Psoas muscle (tissue), 8 donors: Measurements from ENCODE around the gene GPER1. TPM values are rescaled to one million over a fixed set of nuclear protein-coding genes. Genes with fewer than 3 reads are reported as not detected.

Experiments used
- ATAC-seq, 4 donors: fragments of 200-7000 bp; cut with Tn5 transposase; one replicate each; pipeline ENCODE4 v1.9.1; 2020; ENCODE audit warnings: moderate library complexity in 3 of 4, mild to moderate bottlenecking in 2 of 4
- DNase-seq, 2 donors: peaks; one replicate each; pipeline ENCODE4 v3.0.0-alpha.2; 2020
- H3K27ac ChIP-seq: fragments of 200-600 bp; one replicate; pipeline ENCODE4 v1.8.0; 2022
- H3K27me3 ChIP-seq, 3 donors: fragments of 200-600 bp in 1 of 3; one replicate each; pipeline versions ENCODE4 v1.6.1 to v1.8.0; 2013 to 2022; ENCODE audit warnings: low read length in 2 of 3, mild to moderate bottlenecking in 2 of 3, moderate library complexity in 1 of 3; ENCODE audit not compliant: insufficient read depth in 3 of 3
- H3K36me3 ChIP-seq, 2 donors: fragments of 200-600 bp in 1 of 2; one replicate each; pipeline versions ENCODE4 v1.6.1 to v1.8.0; 2013 to 2022; ENCODE audit warnings: low read depth in 1 of 2, mild to moderate bottlenecking in 1 of 2, moderate library complexity in 1 of 2; ENCODE audit not compliant: insufficient read depth in 1 of 2
- H3K4me1 ChIP-seq: fragments of 200-600 bp; one replicate; pipeline ENCODE4 v1.8.0; 2022
- H3K4me3 ChIP-seq: fragments of 200-600 bp; one replicate; pipeline ENCODE4 v1.8.0; 2022; ENCODE audit warnings: mild to moderate bottlenecking
- H3K9me3 ChIP-seq: fragments of 200-600 bp; one replicate; pipeline ENCODE4 v1.8.0; 2022
- WGBS, 3 donors: extraction: QIAGEN DNeasy Blood & Tissue Kit; methylation state at CpG; one replicate each; pipeline versions ENCODE4 v1.1.6 to v1.1.7; 2013; 5-methylcytosine and 5-hydroxymethylcytosine counted together
- intact Hi-C, 2 donors: fragments of 100-400 bp; cut with DNase I; formaldehyde crosslinking; loops; one replicate each; pipeline versions ENCODE4 v1.11.0 to v1.14.2; 2022
- polyA plus RNA-seq, 3 donors: library from polyadenylated mRNA; stranded (reverse); fragments of 200-250 nt; gene quantifications; one replicate each; pipeline ENCODE4 v1.2.3, GENCODE V29; 2013
- total RNA-seq, 4 donors: library from RNA; stranded (reverse); fragmentation: NEBNext Ultra II Directional in 2 of 4; extraction: Animal tissue kit (Norgen Biotek cat#: 25700) in 2 of 4; gene quantifications; one replicate each; pipeline versions ENCODE4 v1.2.1 to v1.2.4, GENCODE V29; 2021 to 2023
- TF ChIP-seq, protein P1 (sequence below): fragments of 200-600 bp; IDR thresholded peaks from one replicate; pipeline ENCODE4 v1.8.0; 2022; ENCODE audit warnings: antibody characterized with exemption
- donor health status: healthy with polysubstance abuse.
- donor health status: DM: no; HTN: no; CAD: no; lungs with moderate emphysema.
- donor health status: Bipolar disorder and iron deficiency.
- donor health status: healthy.
- donor health status: DM: yes; HTN: yes; CAD: no.
- donor health status: DM: no; HTN: no; CAD: no.
- donor health status: DM: no; HTN: no; CAD: no.
- donor health status: DM: yes; HTN: yes; CAD: no.

GPER1 gene
- total and polyA plus RNA-seq, 7 donors = 0.90 to 3.1 (median 1.4) TPM

- 39 to 66% (median 42%) methylated on average over 22 to 23 of the region's 23 CpGs for WGBS, 3 donors
- TF ChIP-seq, protein P1, sequence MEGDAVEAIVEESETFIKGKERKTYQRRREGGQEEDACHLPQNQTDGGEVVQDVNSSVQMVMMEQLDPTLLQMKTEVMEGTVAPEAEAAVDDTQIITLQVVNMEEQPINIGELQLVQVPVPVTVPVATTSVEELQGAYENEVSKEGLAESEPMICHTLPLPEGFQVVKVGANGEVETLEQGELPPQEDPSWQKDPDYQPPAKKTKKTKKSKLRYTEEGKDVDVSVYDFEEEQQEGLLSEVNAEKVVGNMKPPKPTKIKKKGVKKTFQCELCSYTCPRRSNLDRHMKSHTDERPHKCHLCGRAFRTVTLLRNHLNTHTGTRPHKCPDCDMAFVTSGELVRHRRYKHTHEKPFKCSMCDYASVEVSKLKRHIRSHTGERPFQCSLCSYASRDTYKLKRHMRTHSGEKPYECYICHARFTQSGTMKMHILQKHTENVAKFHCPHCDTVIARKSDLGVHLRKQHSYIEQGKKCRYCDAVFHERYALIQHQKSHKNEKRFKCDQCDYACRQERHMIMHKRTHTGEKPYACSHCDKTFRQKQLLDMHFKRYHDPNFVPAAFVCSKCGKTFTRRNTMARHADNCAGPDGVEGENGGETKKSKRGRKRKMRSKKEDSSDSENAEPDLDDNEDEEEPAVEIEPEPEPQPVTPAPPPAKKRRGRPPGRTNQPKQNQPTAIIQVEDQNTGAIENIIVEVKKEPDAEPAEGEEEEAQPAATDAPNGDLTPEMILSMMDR = no peak
- ATAC-seq (peak in 3 of 4 donors; percentile 27 to 50 (median 34)), DNase-seq (peak in 1 of 2 donors; percentile 51)
- Histone ChIP-seq H3K27ac (peak overlapping the region; percentile 27), H3K36me3 (no peaks in the 10 kb centered on the region), H3K9me3 (no peaks in the 10 kb centered on the region), H3K27me3 (no peaks in the 10 kb centered on the region), H3K4me3 (peak overlapping the region; percentile 47), H3K4me1 (peaks cover 11% of the 10 kb centered on the region)
- intact Hi-C loops = no loop called here
Observed at GRCh38 chr7:1095621-1096155, 7.8 kb downstream of the GPER1 start.

- Histone ChIP-seq H3K4me1 (peaks cover 11% of the 10 kb centered on the region), H3K36me3 (no peaks in the 10 kb centered on the region), H3K9me3 (no peaks in the 10 kb centered on the region), H3K27me3 (no peaks in the 10 kb centered on the region), H3K27ac (peak overlapping the region; percentile 27), H3K4me3 (peak overlapping the region; percentile 47)
- intact Hi-C loops = no loop called here
- DNase-seq (peak in 1 of 2 donors; percentile 70), ATAC-seq (peak; percentile 72 to 88 (median 80))
- TF ChIP-seq, protein P1 = no peak
- 49 to 61% (median 51%) methylated on average over 44 of the region's 44 CpGs for WGBS, 3 donors
Observed at GRCh38 chr7:1096156-1097119, 8.5 kb downstream of the GPER1 start.

DNA sequence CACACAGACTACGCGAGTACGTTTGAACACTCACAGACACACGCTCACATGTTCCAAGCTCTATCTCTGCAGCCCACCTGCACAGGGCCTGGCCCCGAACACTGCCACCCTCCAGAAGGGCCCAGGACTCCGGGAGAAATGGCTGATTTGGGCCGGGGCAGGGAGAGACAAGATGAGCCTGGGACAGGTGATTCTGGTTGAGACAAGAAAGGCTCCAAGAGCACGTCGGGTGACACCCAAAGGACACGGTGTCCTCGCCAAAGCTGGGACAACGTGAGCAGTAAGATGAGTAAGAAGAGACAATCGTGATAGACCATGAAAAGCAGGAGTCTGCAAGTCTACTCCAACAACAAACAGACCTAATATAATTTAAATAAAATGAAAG lies 9.2 kb downstream of the GPER1 start:
- Histone ChIP-seq H3K4me3 (no peak overlapping the region), H3K27me3 (no peaks in the 10 kb centered on the region), H3K9me3 (no peaks in the 10 kb centered on the region), H3K36me3 (no peaks in the 10 kb centered on the region), H3K27ac (no peak overlapping the region), H3K4me1 (peaks cover 11% of the 10 kb centered on the region)
- WGBS, 3 donors = 72 to 83% (median 76%) methylated on average over 13 of the region's 13 CpGs
- DNase-seq (peak in 1 of 2 donors; percentile 27), ATAC-seq (peak in 1 of 4 donors; percentile 13)
- TF ChIP-seq, protein P1 = no peak
- intact Hi-C loops = no loop called here

- Histone ChIP-seq H3K4me3 (no peak overlapping the region), H3K27ac (no peak overlapping the region), H3K9me3 (no peaks in the 10 kb centered on the region), H3K4me1 (peaks cover 11% of the 10 kb centered on the region), H3K27me3 (no peaks in the 10 kb centered on the region), H3K36me3 (no peaks in the 10 kb centered on the region)
- peak in 1 of 2 donors; percentile 22 for DNase-seq
- intact Hi-C loops = no loop called here
- WGBS, 3 donors = 94 to 96% (median 95%) methylated on average over 41 to 43 of the region's 43 CpGs
- no peak for ATAC-seq
- TF ChIP-seq, protein P1 = no peak
Observed at GRCh38 chr7:1098243-1099153, 10.6 kb downstream of the GPER1 start.
